Measurements from ENCODE around the gene CLCN7. TPM values are rescaled to one million over a fixed set of nuclear protein-coding genes. Genes with fewer than 3 reads are reported as not detected.

CLCN7 gene
- polyA plus RNA-seq, 1 donor from 2014 or later: 40.9 TPM

DNA sequence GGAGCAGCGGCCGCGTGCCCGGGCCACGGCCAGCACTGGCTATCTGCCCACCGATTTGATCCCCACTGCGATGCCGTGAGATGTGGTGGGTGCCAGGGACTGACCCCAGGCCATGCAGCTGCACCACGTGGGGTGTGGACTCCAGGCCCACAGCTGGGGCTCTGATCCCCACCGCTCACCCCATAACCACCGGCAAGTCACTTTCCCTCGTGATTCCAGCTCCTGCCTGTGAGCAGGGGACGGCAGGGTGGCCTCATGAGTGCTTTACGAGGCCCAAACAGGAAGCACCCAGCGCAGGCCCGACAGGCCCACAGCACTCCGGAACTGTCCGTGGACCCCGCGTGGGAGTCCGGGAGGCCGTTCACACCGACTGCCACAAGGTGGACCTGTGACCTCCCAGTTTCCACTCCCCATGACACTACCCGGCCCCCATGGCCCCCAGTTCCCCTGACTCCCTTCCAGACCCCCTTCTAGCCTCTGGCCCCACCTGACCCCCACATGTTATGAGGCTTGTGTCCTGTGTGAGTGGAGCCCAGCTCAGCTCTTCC, 13.3 kb upstream of the CLCN7 start:
- Histone ChIP-seq H4K20me1 (ENCODE audit: insufficient read depth) (no peaks in the 10 kb centered on the region), H3K4me2 (ENCODE audit: low read length) (no peak overlapping the region), H3K9ac (ENCODE audit: low read length) (no peak overlapping the region), H3K9me2 (ENCODE audit: insufficient read depth, low read length) (no peaks in the 10 kb centered on the region), H3K9me3 (ENCODE audit: low read length) (no peaks in the 10 kb centered on the region), H3F3A (ENCODE audit: insufficient read depth, low read length, poor library complexity, severe bottlenecking) (no peaks in the 10 kb centered on the region), H3K27me3 (ENCODE audit: insufficient read depth, low read depth, low read length) (no peaks in the 10 kb centered on the region), H2AFZ (ENCODE audit: low read depth, low read length) (no peak overlapping the region), H3K4me3 (ENCODE audit: low read length) (no peak overlapping the region), H3K27ac (ENCODE audit: low read length) (no peak overlapping the region), H3K36me3 (ENCODE audit: insufficient read depth, low read length) (no peaks in the 10 kb centered on the region), H3K79me2 (replicated peaks; ENCODE audit: insufficient read depth, low read length) (no peaks in the 10 kb centered on the region)
- TF ChIP-seq POLR2AphosphoS5 (IDR thresholded peaks at IDR 0.05) (no peak), REST (IDR thresholded peaks at IDR 0.05; ENCODE audit: borderline replicate concordance) (no peak), EZH2 (IDR thresholded peaks at IDR 0.05; ENCODE audit: borderline replicate concordance, insufficient read depth, low read length, poor library complexity, severe bottlenecking) (no peak)

GRCh38 chr16:1487395-1488053, 12.7 kb upstream of the CLCN7 start:
- Histone ChIP-seq H3K4me2 (ENCODE audit: low read length) (no peak overlapping the region), H3K9ac (ENCODE audit: low read length) (no peak overlapping the region), H3K27me3 (ENCODE audit: insufficient read depth, low read depth, low read length) (no peaks in the 10 kb centered on the region), H4K20me1 (ENCODE audit: insufficient read depth) (no peaks in the 10 kb centered on the region), H3K79me2 (replicated peaks; ENCODE audit: insufficient read depth, low read length) (no peaks in the 10 kb centered on the region), H3F3A (ENCODE audit: insufficient read depth, low read length, poor library complexity, severe bottlenecking) (no peaks in the 10 kb centered on the region), H3K9me2 (ENCODE audit: insufficient read depth, low read length) (no peaks in the 10 kb centered on the region), H3K27ac (ENCODE audit: low read length) (no peak overlapping the region), H2AFZ (ENCODE audit: low read depth, low read length) (no peak overlapping the region), H3K36me3 (ENCODE audit: insufficient read depth, low read length) (no peaks in the 10 kb centered on the region), H3K4me3 (ENCODE audit: low read length) (no peak overlapping the region), H3K9me3 (ENCODE audit: low read length) (no peaks in the 10 kb centered on the region)
- no peak for TF ChIP-seq POLR2AphosphoS5 (IDR thresholded peaks at IDR 0.05)
- no peak for TF ChIP-seq EP300 (conservative IDR thresholded peaks at IDR 0.05; ENCODE audit: poor library complexity, severe bottlenecking)
- no peak for TF ChIP-seq REST (IDR thresholded peaks at IDR 0.05; ENCODE audit: borderline replicate concordance)
- no peak for TF ChIP-seq MXI1 (conservative IDR thresholded peaks at IDR 0.05; ENCODE audit: poor library complexity, severe bottlenecking)
- TF ChIP-seq SMC3 (conservative IDR thresholded peaks at IDR 0.05; ENCODE audit: poor library complexity): no peak
- TF ChIP-seq, protein P1, sequence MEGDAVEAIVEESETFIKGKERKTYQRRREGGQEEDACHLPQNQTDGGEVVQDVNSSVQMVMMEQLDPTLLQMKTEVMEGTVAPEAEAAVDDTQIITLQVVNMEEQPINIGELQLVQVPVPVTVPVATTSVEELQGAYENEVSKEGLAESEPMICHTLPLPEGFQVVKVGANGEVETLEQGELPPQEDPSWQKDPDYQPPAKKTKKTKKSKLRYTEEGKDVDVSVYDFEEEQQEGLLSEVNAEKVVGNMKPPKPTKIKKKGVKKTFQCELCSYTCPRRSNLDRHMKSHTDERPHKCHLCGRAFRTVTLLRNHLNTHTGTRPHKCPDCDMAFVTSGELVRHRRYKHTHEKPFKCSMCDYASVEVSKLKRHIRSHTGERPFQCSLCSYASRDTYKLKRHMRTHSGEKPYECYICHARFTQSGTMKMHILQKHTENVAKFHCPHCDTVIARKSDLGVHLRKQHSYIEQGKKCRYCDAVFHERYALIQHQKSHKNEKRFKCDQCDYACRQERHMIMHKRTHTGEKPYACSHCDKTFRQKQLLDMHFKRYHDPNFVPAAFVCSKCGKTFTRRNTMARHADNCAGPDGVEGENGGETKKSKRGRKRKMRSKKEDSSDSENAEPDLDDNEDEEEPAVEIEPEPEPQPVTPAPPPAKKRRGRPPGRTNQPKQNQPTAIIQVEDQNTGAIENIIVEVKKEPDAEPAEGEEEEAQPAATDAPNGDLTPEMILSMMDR (IDR thresholded peaks at IDR 0.05; ENCODE audit: poor library complexity, severe bottlenecking): no peak
- TF ChIP-seq EZH2 (IDR thresholded peaks at IDR 0.05; ENCODE audit: borderline replicate concordance, insufficient read depth, low read length, poor library complexity, severe bottlenecking): no peak
- TF ChIP-seq TAF1 (IDR thresholded peaks at IDR 0.05; ENCODE audit: low read depth): no peak
- no peak for TF ChIP-seq RAD21 (conservative IDR thresholded peaks at IDR 0.05)
